ENCODE results near the gene NCK2. TPM values are rescaled to one million over a fixed set of nuclear protein-coding genes. Genes with fewer than 3 reads are reported as not detected.

NCK2 gene
- polyA plus RNA-seq, 3 donors = 2.5 to 18.2 (median 7.6) TPM

- no peak for TF ChIP-seq CTCF (IDR thresholded peaks at IDR 0.05)
- H3K79me2 ChIP-seq (ENCODE audit: insufficient read depth, low read length) = no peaks in the 10 kb centered on the region
- H3K4me2 ChIP-seq (replicated peaks; ENCODE audit: extremely low read depth, low read length, poor library complexity, severe bottlenecking) = no peak overlapping the region
- H3K9ac ChIP-seq (ENCODE audit: insufficient read depth, low read length, poor library complexity, severe bottlenecking) = no peak overlapping the region
- no peaks in the 10 kb centered on the region for H3K27me3 ChIP-seq (ENCODE audit: control insufficient read depth in 2 of 2, insufficient read depth in 2 of 2, low read length in 2 of 2)
- intact Hi-C loops (cut with micrococcal nuclease) = no loop called here
- Mint-ChIP-seq H3K9me3 (peaks cover 6 to 23% (median 12%) of the 10 kb centered on the region in 7 donors), H3K27ac (no peak overlapping the region), H3K4me3 (no peak overlapping the region), H3K4me1 (peaks cover 1% of the 10 kb centered on the region), H3K36me3 (no peaks in the 10 kb centered on the region), H3K27me3 (ENCODE audit: low read depth in 3 of 3) (peaks cover 0 to 1% (median 0%) of the 10 kb centered on the region in 3 donors)
- 68% methylated on average over 4 of the region's 4 CpGs for WGBS (ENCODE audit: insufficient coverage)
- H3K4me1 ChIP-seq (ENCODE audit: control insufficient read depth in 1 of 2, insufficient read depth in 2 of 2, low read length in 2 of 2) = no peaks in the 10 kb centered on the region
- peaks cover 5 to 20% of the 10 kb centered on the region in 2 donors for H3K9me3 ChIP-seq (replicated peaks in 1 of 2; ENCODE audit: control insufficient read depth in 1 of 2, insufficient read depth in 1 of 2, low read length in 2 of 2)
- no peak for DNase-seq
- H4K20me1 ChIP-seq (ENCODE audit: insufficient read depth, low read length) = no peaks in the 10 kb centered on the region
- H3K27ac ChIP-seq (ENCODE audit: low read depth in 1 of 2, low read length in 2 of 2) = no peak overlapping the region
- H3K36me3 ChIP-seq (replicated peaks in 1 of 2; ENCODE audit: control insufficient read depth in 1 of 2, insufficient read depth in 2 of 2, low read length in 2 of 2) = no peaks in the 10 kb centered on the region
- H3K4me3 ChIP-seq (replicated peaks in 1 of 3; ENCODE audit: low read depth in 2 of 3, low read length in 3 of 3) = no peak overlapping the region
- H2AFZ ChIP-seq (ENCODE audit: insufficient read depth, low read depth, low read length, poor library complexity, severe bottlenecking) = no peak overlapping the region
Measured at GRCh38 chr2:105909215-105909614, 164.5 kb downstream of the NCK2 start.

GRCh38 chr2:105910497-105911238 is 166.0 kb downstream of the NCK2 start:
- Histone ChIP-seq H3K4me1 (ENCODE audit: control insufficient read depth in 1 of 2, insufficient read depth in 2 of 2, low read length in 2 of 2) (no peaks in the 10 kb centered on the region), H4K20me1 (ENCODE audit: insufficient read depth, low read length) (no peaks in the 10 kb centered on the region), H3K9me3 (replicated peaks in 1 of 2; ENCODE audit: control insufficient read depth in 1 of 2, insufficient read depth in 1 of 2, low read length in 2 of 2) (peaks cover 16 to 26% of the 10 kb centered on the region in 2 donors), H3K79me2 (ENCODE audit: insufficient read depth, low read length) (no peaks in the 10 kb centered on the region), H3K36me3 (replicated peaks in 1 of 2; ENCODE audit: control insufficient read depth in 1 of 2, insufficient read depth in 2 of 2, low read length in 2 of 2) (no peaks in the 10 kb centered on the region), H3K4me2 (replicated peaks; ENCODE audit: extremely low read depth, low read length, poor library complexity, severe bottlenecking) (no peak overlapping the region), H2AFZ (ENCODE audit: insufficient read depth, low read depth, low read length, poor library complexity, severe bottlenecking) (no peak overlapping the region), H3K9ac (ENCODE audit: insufficient read depth, low read length, poor library complexity, severe bottlenecking) (no peak overlapping the region), H3K27me3 (ENCODE audit: control insufficient read depth in 2 of 2, insufficient read depth in 2 of 2, low read length in 2 of 2) (no peaks in the 10 kb centered on the region), H3K4me3 (replicated peaks in 1 of 3; ENCODE audit: low read depth in 2 of 3, low read length in 3 of 3) (no peak overlapping the region), H3K27ac (ENCODE audit: low read depth in 1 of 2, low read length in 2 of 2) (no peak overlapping the region)
- H3K4me1 Mint-ChIP-seq = peaks cover 8% of the 10 kb centered on the region
- peaks cover 0 to 1% (median 0%) of the 10 kb centered on the region in 3 donors for H3K27me3 Mint-ChIP-seq (ENCODE audit: low read depth in 3 of 3)
- no peak for DNase-seq
- no peak for TF ChIP-seq CTCF (IDR thresholded peaks at IDR 0.05)
- H3K36me3 Mint-ChIP-seq = no peaks in the 10 kb centered on the region
- intact Hi-C loops (cut with micrococcal nuclease) = no loop called here
- peaks cover 14 to 30% (median 20%) of the 10 kb centered on the region in 7 donors for H3K9me3 Mint-ChIP-seq
- 91% methylated on average over 11 of the region's 13 CpGs for WGBS (ENCODE audit: insufficient coverage)
- no peak overlapping the region for H3K27ac Mint-ChIP-seq
- no peak overlapping the region for H3K4me3 Mint-ChIP-seq

Data from CD14-positive monocyte (primary cell).